ENCODE measurements around the gene PLEKHH1. TPM values are rescaled to one million over a fixed set of nuclear protein-coding genes. Genes with fewer than 3 reads are reported as not detected.

PLEKHH1 gene
- total RNA-seq, 1 donor from 2014 or later = 3.7 TPM

GRCh38 chr14:67493092-67493717 is 39.9 kb upstream of the PLEKHH1 start:
- TF ChIP-seq, protein P1, sequence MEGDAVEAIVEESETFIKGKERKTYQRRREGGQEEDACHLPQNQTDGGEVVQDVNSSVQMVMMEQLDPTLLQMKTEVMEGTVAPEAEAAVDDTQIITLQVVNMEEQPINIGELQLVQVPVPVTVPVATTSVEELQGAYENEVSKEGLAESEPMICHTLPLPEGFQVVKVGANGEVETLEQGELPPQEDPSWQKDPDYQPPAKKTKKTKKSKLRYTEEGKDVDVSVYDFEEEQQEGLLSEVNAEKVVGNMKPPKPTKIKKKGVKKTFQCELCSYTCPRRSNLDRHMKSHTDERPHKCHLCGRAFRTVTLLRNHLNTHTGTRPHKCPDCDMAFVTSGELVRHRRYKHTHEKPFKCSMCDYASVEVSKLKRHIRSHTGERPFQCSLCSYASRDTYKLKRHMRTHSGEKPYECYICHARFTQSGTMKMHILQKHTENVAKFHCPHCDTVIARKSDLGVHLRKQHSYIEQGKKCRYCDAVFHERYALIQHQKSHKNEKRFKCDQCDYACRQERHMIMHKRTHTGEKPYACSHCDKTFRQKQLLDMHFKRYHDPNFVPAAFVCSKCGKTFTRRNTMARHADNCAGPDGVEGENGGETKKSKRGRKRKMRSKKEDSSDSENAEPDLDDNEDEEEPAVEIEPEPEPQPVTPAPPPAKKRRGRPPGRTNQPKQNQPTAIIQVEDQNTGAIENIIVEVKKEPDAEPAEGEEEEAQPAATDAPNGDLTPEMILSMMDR (IDR thresholded peaks at IDR 0.05; ENCODE audit: borderline replicate concordance) = no peak
- intact Hi-C loops (cut with micrococcal nuclease) = no loop called here
- H3K36me3 ChIP-seq = no peaks in the 10 kb centered on the region

GRCh38 chr14:67495827-67496226 is 37.3 kb upstream of the PLEKHH1 start:
- DNase-seq = no peak
- H3K9me3 ChIP-seq (replicated peaks) = peaks cover 16% of the 10 kb centered on the region
- TF ChIP-seq, protein P1 (IDR thresholded peaks at IDR 0.05; ENCODE audit: borderline replicate concordance) = no peak
- H3K4me3 ChIP-seq = no peak overlapping the region
- no peaks in the 10 kb centered on the region for H3K4me1 ChIP-seq
- intact Hi-C loops (cut with micrococcal nuclease) = no loop called here
- H3K27me3 ChIP-seq (ENCODE audit: low read depth) = no peaks in the 10 kb centered on the region
- H3K27ac ChIP-seq (replicated peaks) = no peak overlapping the region
- no peaks in the 10 kb centered on the region for H3K36me3 ChIP-seq

More at GRCh38 chr14:67493092-67493717, 39.9 kb upstream of the PLEKHH1 start:
- DNase-seq = no peak
- peaks cover 16% of the 10 kb centered on the region for H3K9me3 ChIP-seq (replicated peaks)
- H3K4me3 ChIP-seq = no peak overlapping the region
- H3K27ac ChIP-seq (replicated peaks) = no peak overlapping the region
- H3K4me1 ChIP-seq = peaks cover 3% of the 10 kb centered on the region
- no peaks in the 10 kb centered on the region for H3K27me3 ChIP-seq (ENCODE audit: low read depth)

- Histone ChIP-seq H3K27me3 (ENCODE audit: low read depth) (no peaks in the 10 kb centered on the region), H3K4me1 (no peaks in the 10 kb centered on the region), H3K9me3 (replicated peaks) (peaks cover 16% of the 10 kb centered on the region), H3K4me3 (no peak overlapping the region), H3K36me3 (no peaks in the 10 kb centered on the region), H3K27ac (replicated peaks) (no peak overlapping the region)
- intact Hi-C loops (cut with micrococcal nuclease) = no loop called here
- TF ChIP-seq, protein P1 (IDR thresholded peaks at IDR 0.05; ENCODE audit: borderline replicate concordance) = no peak
- DNase-seq = no peak
Observed at GRCh38 chr14:67497216-67497615, 35.9 kb upstream of the PLEKHH1 start.

DNA sequence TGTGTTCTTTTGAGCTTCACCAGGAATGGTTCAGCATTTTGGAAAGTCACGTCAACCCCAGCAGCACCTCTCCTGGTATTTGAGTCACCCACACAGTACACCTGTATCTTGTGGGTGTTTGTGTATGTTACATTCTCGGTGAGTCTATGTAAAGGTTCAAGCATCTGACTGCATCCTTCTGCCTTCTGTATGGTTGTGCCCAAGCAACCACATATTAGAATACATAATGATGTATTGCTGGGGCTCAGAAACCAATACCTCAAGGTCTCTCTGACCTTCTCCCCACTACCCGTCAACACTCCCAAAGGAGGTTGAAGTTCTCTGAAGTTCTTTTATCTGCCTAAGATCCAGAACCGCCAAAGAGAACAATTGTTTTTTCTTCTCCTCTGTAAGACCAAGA is 35.4 kb upstream of the PLEKHH1 start:
- Histone ChIP-seq H3K9me3 (replicated peaks) (peaks cover 16% of the 10 kb centered on the region), H3K4me1 (no peaks in the 10 kb centered on the region), H3K27me3 (ENCODE audit: low read depth) (no peaks in the 10 kb centered on the region), H3K4me3 (no peak overlapping the region), H3K27ac (replicated peaks) (no peak overlapping the region), H3K36me3 (no peaks in the 10 kb centered on the region)
- intact Hi-C loops (cut with micrococcal nuclease) = no loop called here
- TF ChIP-seq, protein P1 (IDR thresholded peaks at IDR 0.05; ENCODE audit: borderline replicate concordance) = no peak
- no peak for DNase-seq

- TF ChIP-seq, protein P1 (IDR thresholded peaks at IDR 0.05; ENCODE audit: borderline replicate concordance) = no peak
- Histone ChIP-seq H3K27me3 (ENCODE audit: low read depth) (no peaks in the 10 kb centered on the region), H3K4me1 (no peaks in the 10 kb centered on the region), H3K27ac (replicated peaks) (no peak overlapping the region), H3K36me3 (no peaks in the 10 kb centered on the region), H3K4me3 (no peak overlapping the region), H3K9me3 (replicated peaks) (no peaks in the 10 kb centered on the region)
- DNase-seq = no peak
- intact Hi-C loops (cut with micrococcal nuclease) = no loop called here
Observed at GRCh38 chr14:67500981-67501380, 32.1 kb upstream of the PLEKHH1 start.

Data from left ventricle myocardium inferior (tissue), 1 donor.